SKM-1 treated with dmso at 0.1 percent for 144 hours (cell line): ENCODE data around the gene BLACAT1.
"Not testable (repeated sequence)": the region's sequence is repeated elsewhere in the genome, so short reads cannot be mapped to it uniquely, and the experiment has no call there.

Source experiments
- DNase-seq: peaks from one replicate; lab custom pipeline; 2025; ENCODE audit not compliant: unreplicated experiment; lab: John Stamatoyannopoulos, UW

The BLACAT1 gene

DNA sequence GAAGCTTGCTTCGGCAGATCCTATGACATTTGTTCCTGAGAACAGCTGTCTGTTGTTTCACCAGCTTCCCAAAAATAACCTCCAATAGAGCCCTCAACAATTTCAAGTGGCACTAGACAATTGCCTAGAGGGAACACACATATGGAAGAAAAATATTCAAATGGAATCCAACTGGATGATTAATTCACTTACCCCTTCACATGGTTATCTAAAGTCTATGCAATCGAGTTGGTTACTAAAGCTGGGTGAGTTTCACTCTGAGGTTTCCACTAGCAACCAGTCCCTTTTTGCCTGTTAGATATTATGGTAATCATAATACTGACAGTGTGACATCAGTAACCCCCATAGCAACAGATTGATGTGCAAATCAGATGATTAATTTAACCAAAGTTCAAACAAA is 34.0 kb downstream of the BLACAT1 start, which contains the start of gene LEMD1:
Gene LEMD1 (minus strand): TSS at position 259 of the 400 bp plus-strand sequence. CDS start 1,520 bp downstream, outside the sequence.
- DNase-seq = no peak

DNA sequence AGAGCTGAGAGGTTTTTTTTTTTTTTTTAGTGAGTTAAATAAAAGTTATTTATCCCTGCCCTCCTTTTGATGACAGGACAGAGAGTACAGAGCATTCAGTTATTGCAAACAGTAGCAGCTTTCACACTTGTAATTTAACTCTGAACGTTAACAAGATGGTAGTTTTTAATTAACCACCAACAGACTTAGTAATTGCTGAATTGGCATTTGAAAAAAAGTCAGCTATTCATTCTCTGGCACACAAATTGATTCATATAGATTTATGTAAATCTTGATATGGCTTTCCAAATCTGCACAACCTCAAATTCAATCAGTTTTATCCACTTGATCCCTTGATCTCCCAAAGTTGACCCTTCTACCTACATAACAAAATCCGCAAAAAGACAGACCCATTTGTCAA is 34.9 kb downstream of the BLACAT1 start:
- DNase-seq = no peak

DNA sequence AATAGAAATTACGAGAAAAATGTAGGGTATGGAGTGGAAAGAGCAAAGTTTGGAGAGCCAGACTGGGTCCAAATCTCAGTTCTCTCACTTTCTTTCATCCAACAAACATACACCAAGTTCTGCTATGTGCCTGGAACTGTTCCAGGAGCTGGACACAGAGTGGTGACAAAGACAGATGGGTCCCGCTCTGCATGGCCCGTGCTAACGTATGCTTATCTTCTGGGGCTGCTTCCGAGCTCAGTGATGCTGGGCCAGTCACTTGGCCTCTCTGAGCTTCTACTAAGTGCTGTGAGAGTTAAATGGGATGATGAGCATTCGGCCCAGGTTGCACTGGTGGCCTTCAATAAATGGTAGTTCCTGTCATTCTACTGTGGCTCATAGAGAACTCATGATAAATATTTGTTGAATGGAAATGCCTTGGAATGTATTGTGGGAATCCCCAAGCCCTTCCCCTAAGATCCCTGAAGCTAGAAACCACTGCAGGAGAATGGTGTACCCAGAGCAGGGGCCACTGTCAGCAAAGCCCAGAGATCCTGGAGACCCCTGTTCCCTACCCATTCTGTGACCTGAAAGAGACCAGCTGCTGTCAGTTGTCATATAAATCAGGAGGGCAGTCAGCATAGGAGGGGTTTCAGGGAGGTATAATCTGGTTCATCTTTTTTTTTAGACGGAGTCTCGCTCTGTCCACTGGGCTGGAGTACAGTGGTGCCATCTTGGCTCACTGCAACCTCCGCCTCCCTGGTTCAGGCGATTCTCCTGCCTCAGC is 37.8 kb downstream of the BLACAT1 start:
- DNase-seq = no peak

DNA sequence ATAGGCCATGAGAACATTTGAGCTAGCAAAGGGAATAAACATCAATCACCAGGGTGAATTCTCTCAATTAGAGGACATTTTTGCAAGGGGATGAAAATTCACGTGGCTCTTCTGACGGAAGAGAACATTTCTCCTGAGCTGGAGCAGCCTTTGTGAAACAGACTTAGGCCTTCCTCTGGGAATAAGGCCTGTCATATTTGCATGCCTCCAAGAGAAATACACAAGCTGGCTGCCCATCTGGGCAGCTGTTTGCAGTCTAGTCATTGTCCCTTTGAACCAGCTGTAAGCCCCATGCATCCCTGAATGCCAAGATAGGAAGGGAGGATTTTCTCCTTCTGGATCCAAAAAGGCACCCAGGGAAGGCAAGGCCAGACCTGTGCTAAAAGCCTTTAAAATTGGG is 39.5 kb downstream of the BLACAT1 start:
- DNase-seq = no peak

DNA sequence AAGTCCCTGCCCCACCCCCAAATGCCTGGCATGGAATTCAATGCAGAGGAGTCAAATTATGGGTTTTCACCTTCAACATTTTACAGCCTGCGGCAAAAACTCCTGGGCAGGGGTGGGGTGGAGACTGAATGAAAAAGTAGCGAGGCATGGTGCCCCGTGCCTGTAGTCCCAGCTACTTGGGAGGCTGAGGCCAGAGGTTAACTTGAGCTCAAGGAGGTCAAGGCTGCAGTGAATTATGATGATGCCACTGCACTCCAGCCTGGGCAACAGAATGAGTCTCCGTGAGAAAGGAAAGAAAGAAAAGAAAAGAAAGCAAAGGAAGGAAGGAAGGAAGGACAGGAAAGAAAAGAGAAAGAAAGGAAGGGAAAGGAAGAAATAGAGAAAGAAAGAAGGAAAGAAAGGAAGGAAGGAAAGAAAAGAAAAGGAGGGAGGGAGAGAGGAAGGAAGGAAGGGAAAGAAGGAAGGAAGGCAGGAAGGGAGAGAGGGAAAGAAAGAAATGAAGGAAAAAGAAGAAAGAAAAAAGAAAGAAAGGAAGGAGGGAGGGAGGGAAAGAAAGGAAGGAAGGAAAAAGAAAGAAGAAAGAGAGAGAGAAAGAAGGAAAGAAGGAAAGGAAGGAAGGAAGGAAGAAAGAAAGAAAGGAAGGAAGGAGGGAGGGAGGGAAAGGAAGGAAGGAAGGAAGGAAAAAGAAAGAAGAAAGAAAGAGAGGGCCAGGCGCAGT is 45.1 kb downstream of the BLACAT1 start:
- DNase-seq = no peak

DNA sequence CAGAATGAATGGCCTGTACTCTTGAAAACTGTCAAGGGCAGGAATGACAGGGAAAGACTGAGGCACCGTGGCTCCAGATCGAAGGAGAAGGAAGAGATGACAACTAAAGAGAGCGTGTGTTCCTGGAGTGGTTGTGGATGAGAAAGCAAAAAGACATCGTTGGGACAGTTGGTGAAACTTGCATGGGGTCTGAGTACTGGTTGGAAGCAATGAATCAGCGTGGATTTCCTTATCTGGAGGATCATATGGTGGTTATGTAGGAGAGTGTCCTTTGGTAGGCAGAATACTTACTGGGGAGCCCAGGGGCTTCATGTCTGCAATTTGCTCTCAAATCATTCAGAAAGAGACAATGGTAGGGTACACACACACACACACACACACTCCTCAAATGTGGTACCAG is 47.9 kb downstream of the BLACAT1 start:
- DNase-seq = no peak

DNA sequence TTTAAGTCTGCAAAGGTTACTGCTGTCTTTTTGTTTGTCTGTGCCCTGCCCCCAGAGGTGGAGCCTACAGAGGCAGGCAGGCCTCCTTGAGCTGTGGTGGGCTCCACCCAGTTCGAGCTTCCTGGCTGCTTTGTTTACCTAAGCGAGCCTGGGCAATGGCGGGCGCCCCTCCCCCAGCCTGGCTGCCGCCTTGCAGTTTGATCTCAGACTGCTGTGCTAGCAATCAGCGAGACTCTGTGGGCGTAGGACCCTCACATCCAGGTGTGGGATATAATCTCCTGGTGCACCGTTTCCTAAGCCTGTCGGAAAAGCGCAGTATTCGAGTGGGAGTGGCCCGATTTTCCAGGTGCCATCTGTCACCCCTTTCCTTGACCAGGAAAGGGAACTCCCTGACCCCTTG is 49.6 kb downstream of the BLACAT1 start:
- DNase-seq = not testable (repeated sequence)
